Motor neuron (in vitro differentiated cells): Measurements from ENCODE around the gene CAMSAP2. TPM values are rescaled to one million over a fixed set of nuclear protein-coding genes. Genes with fewer than 3 reads are reported as not detected.

Experiments used
- ATAC-seq, 8 experiments: fragments of 200-7000 bp; cut with Tn5 transposase; replicated peaks in 6 of 8; 2 replicates each; pipeline ENCODE4 v1.8.0; 2021; ENCODE audit warnings: mild to moderate bottlenecking in 8 of 8, moderate library complexity in 8 of 8
- H3K27ac ChIP-seq, 2 donors: fragments of 250-450 bp; sonication (Bioruptor Pico); 2 replicates each; pipeline ENCODE4 v1.9.0; 2021; ENCODE audit warnings: antibody characterized with exemption in 2 of 2, mild to moderate bottlenecking in 2 of 2, moderate library complexity in 1 of 2
- H3K4me1 ChIP-seq, 2 donors: fragments of 250-450 bp; sonication (Bioruptor Pico); replicated peaks in 1 of 2; 2 replicates each; pipeline ENCODE4 v1.6.1; 2021; ENCODE audit warnings: antibody characterized with exemption in 2 of 2, mild to moderate bottlenecking in 2 of 2, moderate library complexity in 1 of 2
- H3K4me3 ChIP-seq, 5 donors: fragments of 250-450 bp; sonication (Bioruptor Pico); 2 replicates each; pipeline ENCODE4 v1.9.0; 2021; ENCODE audit warnings: antibody characterized with exemption in 5 of 5, mild to moderate bottlenecking in 5 of 5, moderate library complexity in 4 of 5
- WGBS, 10 experiments: fragments of 450-650 bp; shearing (Covaris generic); methylation state at CpG; one replicate each; pipeline ENCODE4 v1.0.0; 2022; 5-methylcytosine and 5-hydroxymethylcytosine counted together
- in situ Hi-C, 9 experiments: fragments of 400-800 bp; cut with MboI; loops; one replicate each; pipeline ENCODE4 v1.15.0; 2021; ENCODE audit warnings: low sequenced_read_pairs in 9 of 9, low pct_unique_long_range_greater_than_20kb in 2 of 9; ENCODE audit not compliant: unreplicated experiment in 9 of 9
- total RNA-seq, 8 experiments: library from RNA; unstranded; fragments of 300-600 nt; gene quantifications; 2 replicates each; pipeline versions ENCODE4 v1.2.3 to v1.2.4, GENCODE V29; 2022

CAMSAP2 gene
- total RNA-seq, 8 experiments from 2014 or later, result 17.2 to 70.2 (median 59.7) TPM

DNA sequence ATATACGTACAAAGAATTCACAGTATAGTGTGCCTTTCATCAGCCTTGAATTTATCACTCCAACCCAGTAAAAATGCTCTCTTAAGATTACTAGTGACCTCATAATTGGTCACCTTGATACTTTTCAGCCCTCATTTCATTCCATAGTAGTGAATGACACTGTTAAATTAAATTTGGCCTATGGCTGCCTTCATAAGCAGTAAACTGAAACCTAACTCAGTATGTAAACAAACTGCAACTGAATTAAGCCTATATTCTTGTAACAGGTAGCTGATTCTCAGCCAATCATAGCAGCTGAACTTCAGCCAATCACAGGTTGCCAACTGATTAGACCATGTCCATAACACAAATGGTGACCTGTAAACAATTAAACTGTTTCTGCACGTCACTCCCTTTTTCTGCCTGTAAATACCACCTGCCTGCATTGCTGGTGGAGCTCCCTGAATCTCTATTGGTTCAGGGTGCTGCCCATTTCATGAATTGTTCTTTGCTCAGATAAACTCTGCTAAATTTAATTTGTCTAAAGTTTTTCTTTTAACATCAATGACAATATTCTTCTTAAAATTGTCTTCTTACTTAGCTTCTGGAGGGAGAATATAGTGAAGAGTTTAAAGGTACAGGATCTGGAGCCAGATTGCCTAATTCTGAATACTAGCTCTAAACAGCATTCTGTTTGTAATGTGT lies 24.0 kb upstream of the CAMSAP2 start:
- Histone ChIP-seq H3K27ac (no peak overlapping the region), H3K4me3 (no peak overlapping the region), H3K4me1 (peaks cover 0 to 13% of the 10 kb centered on the region in 2 donors)
- in situ Hi-C loops, result no loop called here
- WGBS, 10 experiments, result 50 to 94% (median 79%) methylated on average over 1 to 2 of the region's 2 CpGs; no CpG with 5 or more reads in 1 of the 10 experiments
- ATAC-seq, result no peak

DNA sequence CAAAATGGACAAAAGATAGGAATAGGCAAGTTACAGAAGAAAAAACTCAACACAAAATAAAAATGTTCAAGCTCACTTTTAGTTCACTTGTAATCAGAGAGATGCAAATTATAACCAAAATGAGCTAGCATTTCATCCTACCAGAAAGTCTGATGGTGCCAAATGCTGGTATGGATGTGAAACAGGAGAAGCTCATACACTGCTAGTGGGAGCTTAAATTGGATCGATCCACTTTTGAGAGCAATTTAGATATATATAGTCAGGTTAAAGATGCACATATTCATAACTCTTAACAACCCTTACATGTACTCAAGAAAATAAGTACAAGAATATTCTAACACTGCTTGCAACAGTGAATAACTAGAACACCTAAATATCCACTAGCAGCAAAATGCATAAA lies 18.5 kb upstream of the CAMSAP2 start:
- Histone ChIP-seq H3K4me1 (no peaks in the 10 kb centered on the region), H3K27ac (no peak overlapping the region), H3K4me3 (no peak overlapping the region)
- peak in 1 of 8 experiments; percentile 61 for ATAC-seq
- 0 to 100% (median 85%) methylated on average over 1 of the region's 1 CpG; no CpG with 5 or more reads in 2 of the 10 experiments for WGBS, 10 experiments
- in situ Hi-C loops, result no loop called here

DNA sequence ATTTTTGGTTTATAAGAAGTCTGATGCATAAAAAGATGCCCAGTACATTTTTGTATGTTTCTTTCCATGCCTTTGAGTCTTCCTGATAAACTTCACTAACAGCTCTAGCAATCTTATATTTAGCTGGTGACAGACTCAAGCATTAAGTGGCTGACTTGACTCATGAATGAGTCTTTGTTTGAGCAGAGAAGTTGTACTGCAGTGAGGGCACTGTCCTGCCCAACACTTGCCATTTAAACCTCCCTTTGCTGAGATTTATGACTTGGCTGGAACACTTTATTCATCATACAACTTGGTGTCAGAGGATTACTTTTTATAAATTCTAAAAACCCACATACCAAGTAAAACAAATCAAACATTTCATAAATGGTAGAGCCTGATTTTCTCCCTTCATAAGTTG lies 14.6 kb upstream of the CAMSAP2 start:
- no peak overlapping the region for H3K27ac ChIP-seq
- H3K4me3 ChIP-seq, result no peak overlapping the region
- ATAC-seq, result no peak
- H3K4me1 ChIP-seq, result no peaks in the 10 kb centered on the region
- in situ Hi-C loops, result no loop called here

DNA sequence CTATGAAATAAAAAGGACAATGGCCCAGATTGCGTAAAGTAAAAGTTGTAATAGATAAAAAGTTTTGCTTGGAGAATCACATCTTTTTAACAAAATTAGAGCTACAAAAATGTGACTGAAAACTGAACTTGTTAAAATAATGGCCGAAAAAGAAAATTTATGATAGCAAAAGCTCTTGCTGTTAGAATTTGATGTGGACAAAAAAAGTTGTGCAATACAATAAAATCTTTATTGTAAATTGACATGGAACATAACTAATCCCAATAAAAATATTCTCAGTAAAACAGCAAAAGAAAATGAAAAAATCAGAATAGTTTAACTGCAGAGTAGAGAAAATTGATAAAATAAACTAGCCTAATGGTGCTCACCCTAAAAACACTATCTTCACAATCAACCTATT lies 11.4 kb upstream of the CAMSAP2 start:
- 50 to 97% (median 83%) methylated on average over 2 of the region's 2 CpGs for WGBS, 10 experiments

DNA sequence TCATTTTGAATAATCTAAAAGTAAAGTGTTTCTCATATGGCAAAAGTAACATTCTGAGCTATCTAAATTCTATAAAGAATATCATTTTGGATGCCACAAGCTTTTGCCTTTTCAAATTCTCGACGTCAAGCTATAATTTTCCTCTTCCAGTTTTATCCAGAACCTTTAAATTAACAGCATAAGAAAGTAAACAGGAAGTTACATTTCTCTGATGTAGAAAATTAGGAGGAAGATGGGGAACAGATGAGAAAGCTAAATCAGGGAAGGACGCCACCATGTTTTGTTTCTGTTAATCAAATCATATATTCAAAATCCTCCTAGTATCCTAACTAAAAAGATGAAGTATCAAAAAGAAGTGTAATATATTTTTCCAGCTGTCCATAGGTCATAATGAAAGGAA lies 8.8 kb upstream of the CAMSAP2 start:
- Histone ChIP-seq H3K4me1 (no peaks in the 10 kb centered on the region), H3K27ac (no peak overlapping the region), H3K4me3 (no peak overlapping the region)
- 3 to 100% (median 73%) methylated on average over 3 of the region's 3 CpGs for WGBS, 10 experiments
- in situ Hi-C loops, result loop anchor here in 1 of 9 experiments (25.0 kb wide), 1 partner anchor 93 kb away; no protein-coding TSS in a partner anchor
- ATAC-seq, result no peak

More for the DNA sequence above, 11.4 kb upstream of the CAMSAP2 start:
- ATAC-seq, result no peak
- Histone ChIP-seq H3K4me3 (no peak overlapping the region), H3K4me1 (no peaks in the 10 kb centered on the region), H3K27ac (no peak overlapping the region)
- in situ Hi-C loops, result loop anchor here in 1 of 9 experiments (25.0 kb wide), 1 partner anchor 90 kb away; no protein-coding TSS in a partner anchor

DNA sequence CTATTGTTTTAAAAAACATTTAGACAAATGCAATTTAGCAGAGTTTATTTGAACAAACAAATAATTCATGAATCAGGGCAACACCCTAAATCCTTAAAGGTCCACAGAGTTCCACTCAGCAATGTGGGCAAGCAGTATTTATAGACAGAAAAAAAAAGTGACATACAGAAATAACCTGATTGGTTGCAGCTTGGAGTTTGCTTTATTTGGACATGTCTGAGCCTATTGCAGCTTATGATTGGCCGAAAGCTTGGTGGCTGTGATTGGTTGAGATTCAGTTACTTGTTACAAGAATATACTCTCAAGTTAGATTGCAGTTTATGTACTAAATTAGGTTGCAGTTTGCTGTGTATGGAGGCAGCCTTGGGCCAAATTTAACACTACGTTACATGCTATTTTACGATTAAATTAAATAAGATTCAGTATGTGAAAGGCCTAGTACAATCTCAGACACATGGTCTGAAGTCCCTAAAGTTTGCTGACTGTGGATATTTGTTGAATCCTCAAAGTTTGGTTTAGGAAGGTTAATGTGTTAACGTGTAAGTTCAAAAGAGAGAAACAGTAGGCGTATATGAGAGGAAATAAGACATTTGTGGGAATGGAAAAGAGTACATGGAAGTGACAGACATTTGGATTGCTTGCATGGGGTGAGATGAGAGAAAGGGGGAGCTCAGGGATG lies 6.9 kb upstream of the CAMSAP2 start:
- WGBS, 10 experiments, result 85 to 100% (median 95%) methylated on average over 1 to 5 of the region's 5 CpGs
- ATAC-seq, result peak in 2 of 8 experiments; percentile 39 to 64
- in situ Hi-C loops, result loop anchor here in 1 of 9 experiments (25.0 kb wide), 1 partner anchor 94 kb away; no protein-coding TSS in a partner anchor
- Histone ChIP-seq H3K4me1 (no peaks in the 10 kb centered on the region), H3K27ac (no peak overlapping the region), H3K4me3 (no peak overlapping the region)

DNA sequence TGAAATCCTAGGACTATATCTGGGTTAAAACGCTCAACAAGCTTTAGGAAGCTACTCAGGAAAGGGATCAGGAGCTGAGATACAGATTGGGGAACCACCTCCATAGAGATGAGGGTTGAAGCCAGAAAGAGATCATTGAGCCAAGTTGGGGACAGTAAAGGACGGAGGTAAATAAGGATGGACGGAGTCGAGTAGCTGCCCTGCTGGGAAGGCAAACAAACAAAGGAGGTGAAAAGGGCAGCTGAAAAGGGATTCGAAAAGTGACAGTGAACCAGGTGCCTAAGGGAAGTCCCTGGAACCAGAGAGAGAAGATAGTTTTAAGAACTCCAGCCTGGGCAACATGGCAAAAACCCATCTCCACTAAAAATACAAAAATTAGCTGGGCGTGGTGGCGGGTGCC lies 6.3 kb upstream of the CAMSAP2 start:
- 38 to 94% (median 77%) methylated on average over 3 to 7 of the region's 7 CpGs for WGBS, 10 experiments
- in situ Hi-C loops, result loop anchor here in 1 of 9 experiments (25.0 kb wide), 1 partner anchor 95 kb away; no protein-coding TSS in a partner anchor
- Histone ChIP-seq H3K4me3 (no peak overlapping the region), H3K4me1 (no peaks in the 10 kb centered on the region), H3K27ac (no peak overlapping the region)
- ATAC-seq, result no peak

DNA sequence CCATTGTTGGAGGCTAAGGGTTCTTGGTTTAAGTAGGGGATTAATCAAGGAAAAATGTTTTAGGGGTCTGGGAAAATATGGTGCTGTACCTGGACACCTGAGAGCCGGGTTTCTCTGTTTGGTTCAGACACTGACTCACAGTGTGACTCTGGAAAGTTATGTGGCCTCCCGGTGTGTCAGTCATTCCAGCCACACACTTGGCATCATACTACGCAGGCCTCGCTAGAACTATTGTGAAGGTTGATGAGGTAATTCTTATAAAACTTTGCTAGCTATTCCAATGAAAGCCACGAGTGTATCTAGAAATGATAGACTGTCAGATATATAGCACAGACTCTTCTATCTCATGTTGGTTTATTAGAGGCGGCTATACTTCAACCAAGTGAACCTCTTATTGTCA lies 4.8 kb upstream of the CAMSAP2 start:
- H3K27ac ChIP-seq, result no peak overlapping the region
- 63 to 100% (median 91%) methylated on average over 2 to 6 of the region's 6 CpGs for WGBS, 10 experiments
- H3K4me1 ChIP-seq, result peaks cover 4% of the 10 kb centered on the region in 2 donors
- in situ Hi-C loops, result loop anchor here in 1 of 9 experiments (25.0 kb wide), 1 partner anchor 97 kb away; no protein-coding TSS in a partner anchor
- ATAC-seq, result no peak
- H3K4me3 ChIP-seq, result no peak overlapping the region

DNA sequence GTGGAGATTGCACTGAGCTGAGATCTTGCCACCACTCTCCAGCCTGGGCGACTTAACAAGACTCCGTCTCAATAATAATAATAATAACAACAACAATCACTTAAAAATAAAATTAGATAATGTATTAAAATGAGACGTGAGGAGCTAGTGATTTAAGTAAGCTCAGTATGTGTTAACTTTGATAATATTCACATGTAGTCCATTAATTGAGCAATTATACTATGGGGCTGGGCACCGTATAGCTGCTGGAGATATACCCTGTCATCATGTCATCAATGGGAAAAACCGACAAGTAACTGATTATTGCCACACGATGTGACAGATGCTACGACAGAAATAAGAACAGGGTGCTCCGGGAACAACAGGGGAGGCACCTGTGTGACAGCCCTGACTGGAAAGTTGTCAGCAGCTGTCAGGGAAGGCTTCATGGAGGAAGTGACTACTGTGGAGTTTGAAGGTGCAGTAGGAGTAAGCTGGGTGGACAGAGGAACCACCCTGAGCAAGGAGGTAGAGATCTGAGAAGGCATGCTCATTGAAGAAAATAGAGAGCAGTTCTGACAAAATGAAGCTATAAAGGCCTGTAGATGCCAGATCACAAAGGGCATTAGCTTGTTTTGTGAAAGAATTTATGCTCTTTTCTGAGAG lies 924 bp upstream of the CAMSAP2 start:
- Histone ChIP-seq H3K27ac (peak overlapping the region; percentile 79 to 83), H3K4me3 (peak overlapping the region in 4 of 5 donors; percentile 70 to 85 (median 81)), H3K4me1 (peaks cover 4 to 7% of the 10 kb centered on the region in 2 donors)
- no peak for ATAC-seq
- WGBS, 10 experiments, result 46 to 95% (median 93%) methylated on average over 3 to 8 of the region's 8 CpGs; no CpG with 5 or more reads in 1 of the 10 experiments
- in situ Hi-C loops, result loop anchor here in 1 of 9 experiments (25.0 kb wide), 1 partner anchor 100 kb away; no protein-coding TSS in a partner anchor

DNA sequence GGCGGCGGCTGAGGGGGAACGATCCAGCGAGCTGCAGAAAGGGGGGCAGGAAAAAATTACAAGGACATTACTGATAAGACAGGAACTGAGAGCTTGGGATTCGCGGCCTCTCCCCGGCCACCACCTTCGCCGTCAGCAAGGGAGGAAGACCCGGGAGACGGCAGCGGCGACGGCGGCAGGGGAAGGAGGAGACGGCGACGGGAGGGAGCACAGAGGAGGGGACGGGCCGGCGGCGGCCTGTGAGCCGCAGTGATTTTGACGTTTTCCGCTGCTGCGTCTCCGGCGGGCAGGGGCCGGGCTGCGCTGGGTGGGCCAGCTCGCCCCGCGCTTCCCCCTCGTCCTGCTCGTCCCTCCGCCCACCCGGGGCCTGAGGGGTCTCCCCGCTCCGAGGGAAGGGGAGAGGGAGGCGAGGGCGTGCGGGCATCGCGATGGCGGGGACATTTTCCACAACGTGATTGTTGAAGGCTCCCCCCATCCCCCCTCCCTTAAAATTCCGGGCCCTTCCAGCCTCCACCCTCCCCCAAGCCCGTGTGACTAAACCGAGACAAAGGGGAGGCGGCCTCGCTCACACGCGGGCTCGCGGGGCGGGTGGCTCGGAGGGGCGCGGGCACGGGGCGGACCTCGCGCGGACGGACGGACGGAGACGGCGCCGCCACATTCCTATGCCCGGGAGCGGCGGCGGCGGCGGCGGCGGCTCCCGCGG lies 407 bp downstream of the CAMSAP2 start:
- peaks cover 7 to 17% of the 10 kb centered on the region in 2 donors for H3K4me1 ChIP-seq
- ATAC-seq, result peak; percentile 76 to 88 (median 80)
- WGBS, 10 experiments, result 0% methylated on average over 14 of the region's 80 CpGs; no CpG with 5 or more reads in 9 of the 10 experiments
- peak overlapping the region; percentile 70 to 85 (median 77) for H3K4me3 ChIP-seq
- peak overlapping the region; percentile 95 for H3K27ac ChIP-seq
- in situ Hi-C loops, result loop anchor here in 1 of 9 experiments (25.0 kb wide), 1 partner anchor 102 kb away; no protein-coding TSS in a partner anchor

DNA sequence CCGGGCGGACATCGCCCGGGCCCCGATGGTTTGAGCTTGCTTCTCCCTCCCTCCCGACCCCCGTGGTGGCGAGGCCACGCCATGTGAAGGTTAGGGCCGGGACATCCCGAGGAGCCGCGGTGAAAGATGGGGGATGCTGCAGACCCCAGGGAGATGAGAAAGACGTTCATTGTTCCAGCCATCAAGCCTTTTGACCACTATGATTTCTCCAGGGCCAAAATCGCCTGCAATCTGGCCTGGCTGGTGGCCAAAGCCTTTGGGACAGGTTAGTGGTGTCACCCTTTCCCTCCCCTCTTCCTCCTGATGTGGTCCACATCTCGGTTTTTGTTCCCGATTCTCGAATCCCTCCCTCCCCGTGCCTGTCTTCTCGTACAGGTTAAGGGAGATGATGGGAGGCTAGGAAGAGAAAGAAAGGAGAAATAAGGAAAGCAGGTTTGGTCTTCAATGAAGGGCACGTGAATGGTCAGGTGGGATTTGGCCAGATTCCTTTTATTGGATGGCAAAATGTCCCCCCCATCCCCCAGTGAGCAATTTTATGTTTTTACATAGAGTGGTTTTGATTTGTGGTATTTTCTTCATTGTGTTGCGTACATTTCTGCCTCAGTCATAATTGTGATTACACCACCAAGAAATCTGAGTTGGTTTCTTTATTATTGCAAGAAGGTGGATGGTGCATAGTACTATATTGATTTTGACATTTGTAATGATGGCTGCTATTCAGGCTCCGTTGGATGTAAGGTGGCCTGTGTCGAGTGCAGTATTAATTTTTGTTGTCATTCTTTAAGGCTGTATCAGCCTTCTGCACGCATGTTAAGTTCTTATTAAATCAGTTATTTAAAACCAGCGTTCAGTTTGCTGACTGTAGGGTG lies 1.2 kb downstream of the CAMSAP2 start:
- 0 to 6% (median 0%) methylated on average over 3 to 15 of the region's 26 CpGs for WGBS, 10 experiments
- in situ Hi-C loops, result loop anchor here in 1 of 9 experiments (25.0 kb wide), 1 partner anchor 103 kb away; no protein-coding TSS in a partner anchor
- peak overlapping the region; percentile 95 for H3K27ac ChIP-seq

More for the DNA sequence above, 1.2 kb downstream of the CAMSAP2 start:
- peak in 2 of 8 experiments; percentile 0 for ATAC-seq
- Histone ChIP-seq H3K4me3 (peak overlapping the region; percentile 70 to 85 (median 77)), H3K4me1 (peaks cover 13 to 26% of the 10 kb centered on the region in 2 donors)
